ENCODE measurements around the gene FICD.

FICD gene

GRCh38 chr12:108505129-108505528, 9.9 kb upstream of the FICD start:
- H3K4me3 ChIP-seq (ENCODE audit: low read depth, low read length), result no peak overlapping the region
- no peak for TF ChIP-seq CTCF (IDR thresholded peaks at IDR 0.05; ENCODE audit: borderline replicate concordance, insufficient read depth, low read depth, low read length)

GRCh38 chr12:108507971-108508642, 7.0 kb upstream of the FICD start:
- no peak for TF ChIP-seq CTCF (IDR thresholded peaks at IDR 0.05; ENCODE audit: borderline replicate concordance, insufficient read depth, low read depth, low read length)
- H3K4me3 ChIP-seq (ENCODE audit: low read depth, low read length), result no peak overlapping the region

GRCh38 chr12:108509806-108510205, 5.3 kb upstream of the FICD start:
- H3K4me3 ChIP-seq (ENCODE audit: low read depth, low read length), result no peak overlapping the region
- TF ChIP-seq CTCF (IDR thresholded peaks at IDR 0.05; ENCODE audit: borderline replicate concordance, insufficient read depth, low read depth, low read length), result no peak

GRCh38 chr12:108510836-108511235, 4.2 kb upstream of the FICD start:
- TF ChIP-seq CTCF (IDR thresholded peaks at IDR 0.05; ENCODE audit: borderline replicate concordance, insufficient read depth, low read depth, low read length), result no peak
- H3K4me3 ChIP-seq (ENCODE audit: low read depth, low read length), result no peak overlapping the region

GRCh38 chr12:108511633-108512540, 3.2 kb upstream of the FICD start:
- peak; percentile 73 for TF ChIP-seq CTCF (IDR thresholded peaks at IDR 0.05; ENCODE audit: borderline replicate concordance, insufficient read depth, low read depth, low read length)
- peak overlapping the region; percentile 1 for H3K4me3 ChIP-seq (ENCODE audit: low read depth, low read length)

- peak overlapping the region; percentile 75 for H3K4me3 ChIP-seq (ENCODE audit: low read depth, low read length)
- no peak for TF ChIP-seq CTCF (IDR thresholded peaks at IDR 0.05; ENCODE audit: borderline replicate concordance, insufficient read depth, low read depth, low read length)
Measured at GRCh38 chr12:108514468-108514972, 557 bp upstream of the FICD start.

Data from GM12875 (cell line).